GM23338 (cell line): ENCODE results near the gene ZNF333. TPM values are rescaled to one million over a fixed set of nuclear protein-coding genes. Genes with fewer than 3 reads are reported as not detected.

Source experiments
- ATAC-seq: fragments of 200-7000 bp; cut with Tn5 transposase; 3 replicates; pipeline ENCODE4 v1.9.1; 2020
- DNase-seq: peaks from one replicate; pipeline ENCODE4 v3.0.0-alpha.2; 2015; ENCODE audit warnings: low spot score
- H2AFZ ChIP-seq: fragments of 200-600 bp; sonication (generic); 2 replicates; pipeline ENCODE4 v1.8.0; 2016; ENCODE audit warnings: antibody characterized with exemption, mild to moderate bottlenecking, moderate library complexity
- H3F3A ChIP-seq: fragments of 200-600 bp; sonication (generic); replicated peaks from 2 replicates; pipeline ENCODE4 v1.8.0; 2017; ENCODE audit warnings: antibody characterized with exemption, mixed run types, low read depth
- H3K27ac ChIP-seq: fragments of 200-600 bp; sonication (generic); 2 replicates; pipeline ENCODE4 v1.6.1; 2016; ENCODE audit warnings: low read depth
- H3K27me3 ChIP-seq: fragments of 200-600 bp; sonication (generic); 2 replicates; pipeline ENCODE4 v1.8.0; 2016; ENCODE audit warnings: mild to moderate bottlenecking, mixed run types, moderate library complexity; ENCODE audit not compliant: insufficient read depth
- H3K36me3 ChIP-seq: fragments of 200-600 bp; sonication (generic); 2 replicates; pipeline ENCODE4 v1.8.0; 2016; ENCODE audit warnings: mild to moderate bottlenecking; ENCODE audit not compliant: insufficient read depth
- H3K4me1 ChIP-seq: fragments of 200-600 bp; sonication (generic); 2 replicates; pipeline ENCODE4 v1.8.0; 2016; ENCODE audit warnings: mild to moderate bottlenecking, moderate library complexity; ENCODE audit not compliant: insufficient read depth
- H3K4me2 ChIP-seq: fragments of 200-600 bp; sonication (generic); 2 replicates; pipeline ENCODE4 v1.7.1; 2017; ENCODE audit warnings: mixed run types
- H3K4me3 ChIP-seq: fragments of 200-600 bp; sonication (generic); 2 replicates; pipeline ENCODE4 v1.6.1; 2016; ENCODE audit warnings: mixed run types
- H3K79me2 ChIP-seq: fragments of 200-600 bp; sonication (generic); replicated peaks from 2 replicates; pipeline ENCODE4 v1.8.0; 2017; ENCODE audit warnings: mild to moderate bottlenecking; ENCODE audit not compliant: insufficient read depth
- H3K9me2 ChIP-seq: fragments of 200-600 bp; sonication (generic); 2 replicates; pipeline ENCODE4 v1.8.0; 2017; ENCODE audit not compliant: insufficient read depth
- H4K20me1 ChIP-seq: fragments of 200-600 bp; sonication (generic); replicated peaks from 2 replicates; pipeline ENCODE4 v1.8.0; 2017; ENCODE audit warnings: mild to moderate bottlenecking; ENCODE audit not compliant: insufficient read depth
- H3K27ac Mint-ChIP-seq: 2 replicates; pipeline ENCODE4 v1.8.0; 2020; ENCODE audit warnings: inconsistent platforms, mild to moderate bottlenecking, moderate library complexity, mixed read lengths
- H3K27me3 Mint-ChIP-seq: 3 replicates; pipeline ENCODE4 v1.8.0; 2022; ENCODE audit warnings: low read depth, mild to moderate bottlenecking, moderate library complexity, mixed read lengths, inconsistent platforms; ENCODE audit not compliant: insufficient read depth, poor library complexity
- H3K36me3 Mint-ChIP-seq: 3 replicates; pipeline ENCODE4 v1.8.0; 2021; ENCODE audit warnings: low read depth, mild to moderate bottlenecking, inconsistent platforms, moderate library complexity, mixed read lengths
- H3K4me1 Mint-ChIP-seq: 3 replicates; pipeline ENCODE4 v1.8.0; 2020; ENCODE audit warnings: mild to moderate bottlenecking, inconsistent platforms, mixed read lengths
- H3K4me3 Mint-ChIP-seq: 3 replicates; pipeline ENCODE4 v1.8.0; 2021; ENCODE audit warnings: moderate library complexity, mild to moderate bottlenecking, inconsistent platforms, mixed read lengths
- H3K9me3 Mint-ChIP-seq: 3 replicates; pipeline ENCODE4 v1.8.0; 2020; ENCODE audit warnings: moderate library complexity, mild to moderate bottlenecking, inconsistent platforms, mixed read lengths
- CREB1 ChIP-seq: fragments of 250-450 bp; sonication (Bioruptor Pico); IDR thresholded peaks from 2 replicates; pipeline ENCODE4 v1.5.0; 2020; ENCODE audit warnings: low read depth, mild to moderate bottlenecking, moderate library complexity
- EZH2 ChIP-seq: fragments of 200-600 bp; sonication (generic); IDR thresholded peaks from one replicate; pipeline ENCODE4 v1.8.0; 2017; ENCODE audit warnings: antibody characterized with exemption, mild to moderate bottlenecking, low read depth; ENCODE audit not compliant: unreplicated experiment
- EZH2phosphoT487 ChIP-seq: fragments of 200-600 bp; sonication (generic); IDR thresholded peaks from one replicate; pipeline ENCODE4 v1.8.1; 2018; ENCODE audit warnings: antibody characterized with exemption; ENCODE audit not compliant: unreplicated experiment
- JUNB ChIP-seq: IDR thresholded peaks from one replicate; pipeline ENCODE4 v1.6.1; 2016; ENCODE audit warnings: antibody characterized with exemption; ENCODE audit not compliant: unreplicated experiment
- NANOG ChIP-seq: IDR thresholded peaks from 2 replicates; pipeline ENCODE4 v1.6.1; 2016; ENCODE audit warnings: antibody characterized with exemption, borderline replicate concordance
- POLR2AphosphoS5 ChIP-seq: IDR thresholded peaks from 2 replicates; pipeline ENCODE4 v1.6.1; 2016; ENCODE audit warnings: antibody characterized with exemption, low read depth
- STAT1 ChIP-seq: IDR thresholded peaks from one replicate; pipeline ENCODE4 v1.6.1; 2016; ENCODE audit warnings: antibody characterized with exemption; ENCODE audit not compliant: unreplicated experiment
- ZNF114 ChIP-seq: fragments of 250-450 bp; sonication (Bioruptor Pico); IDR thresholded peaks from 2 replicates; pipeline ENCODE4 v1.5.0; 2020; ENCODE audit warnings: mild to moderate bottlenecking, moderate library complexity
- ZNF331 ChIP-seq: fragments of 250-450 bp; sonication (Bioruptor Pico); IDR thresholded peaks from 2 replicates; pipeline ENCODE4 v1.5.0; 2020; ENCODE audit warnings: low read depth, mild to moderate bottlenecking, moderate library complexity
- polyA plus RNA-seq: library from polyadenylated mRNA; unstranded; fragments of >200 nt; fragmentation: Nextera tagmentation; extraction: Ambion mirVana; gene quantifications from 2 replicates; pipeline ENCODE4 v1.2.1, GENCODE V29; 2016
- total RNA-seq: library from RNA; depleted of rRNA; stranded (reverse); fragments of >200 nt; shearing (Covaris generic); gene quantifications from 2 replicates; pipeline ENCODE4 v1.2.3, GENCODE V29; 2014
- TF ChIP-seq, protein P1 (sequence below), 2 experiments: fragments of 200-600 bp in 1 of 2; sonication (generic) in 1 of 2; conservative IDR thresholded peaks; 2 replicates each; pipeline versions ENCODE4 v1.5.1 to v1.6.1; 2016 to 2017; ENCODE audit warnings: antibody characterized with exemption in 2 of 2, low read depth in 2 of 2, mild to moderate bottlenecking in 2 of 2, moderate library complexity in 1 of 2
- TF ChIP-seq, protein P2 (sequence below): IDR thresholded peaks from one replicate; pipeline ENCODE4 v1.6.1; 2018; ENCODE audit warnings: antibody characterized with exemption; ENCODE audit not compliant: unreplicated experiment
- TF ChIP-seq, protein P3 (sequence below): fragments of 250-450 bp; sonication (Bioruptor Pico); IDR thresholded peaks from 2 replicates; pipeline ENCODE4 v1.5.0; 2020; ENCODE audit warnings: mild to moderate bottlenecking, moderate library complexity
- TF ChIP-seq, protein P4 (sequence below): IDR thresholded peaks from 2 replicates; pipeline ENCODE4 v1.6.1; 2016; ENCODE audit warnings: antibody characterized with exemption

The ZNF333 gene
- total and polyA plus RNA-seq, 2 experiments from 2014 or later = 7.2 to 21.6 TPM

DNA sequence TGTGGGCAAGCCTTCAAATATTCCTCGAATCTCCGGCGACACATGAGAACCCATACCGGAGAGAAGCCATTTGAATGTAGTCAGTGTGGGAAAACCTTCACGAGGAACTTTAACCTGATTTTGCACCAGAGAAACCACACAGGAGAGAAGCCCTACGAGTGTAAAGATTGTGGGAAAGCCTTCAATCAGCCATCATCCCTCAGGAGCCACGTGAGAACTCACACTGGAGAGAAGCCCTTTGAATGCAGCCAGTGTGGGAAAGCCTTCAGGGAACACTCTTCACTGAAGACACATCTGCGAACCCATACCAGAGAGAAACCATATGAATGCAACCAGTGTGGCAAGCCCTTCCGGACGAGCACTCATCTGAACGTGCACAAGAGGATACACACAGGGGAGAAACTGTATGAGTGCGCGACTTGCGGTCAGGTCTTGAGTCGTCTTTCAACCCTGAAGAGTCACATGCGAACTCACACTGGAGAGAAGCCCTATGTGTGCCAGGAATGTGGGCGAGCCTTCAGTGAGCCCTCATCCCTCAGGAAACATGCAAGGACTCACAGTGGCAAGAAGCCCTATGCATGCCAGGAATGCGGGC lies 28.8 kb downstream of the ZNF333 start:
- Histone ChIP-seq H3K4me3 (no peak overlapping the region), H3K79me2 (no peaks in the 10 kb centered on the region), H2AFZ (no peak overlapping the region), H3K9me2 (no peaks in the 10 kb centered on the region; the same call in 1 of the 2 replicates), H3K4me2 (no peak overlapping the region), H4K20me1 (no peaks in the 10 kb centered on the region), H3K36me3 (peaks cover 46% of the 10 kb centered on the region), H3K27me3 (no peaks in the 10 kb centered on the region), H3K27ac (no peak overlapping the region), H3F3A (no peaks in the 10 kb centered on the region), H3K4me1 (no peaks in the 10 kb centered on the region)
- TF ChIP-seq EZH2 (no peak), ZNF331 (CRISPR knock-in tag) (no peak), JUNB (no peak), CREB1 (CRISPR knock-in tag) (no peak), EZH2phosphoT487 (no peak), STAT1 (no peak), NANOG (no peak), POLR2AphosphoS5 (no peak), ZNF114 (no peak)
- TF ChIP-seq, protein P1, sequence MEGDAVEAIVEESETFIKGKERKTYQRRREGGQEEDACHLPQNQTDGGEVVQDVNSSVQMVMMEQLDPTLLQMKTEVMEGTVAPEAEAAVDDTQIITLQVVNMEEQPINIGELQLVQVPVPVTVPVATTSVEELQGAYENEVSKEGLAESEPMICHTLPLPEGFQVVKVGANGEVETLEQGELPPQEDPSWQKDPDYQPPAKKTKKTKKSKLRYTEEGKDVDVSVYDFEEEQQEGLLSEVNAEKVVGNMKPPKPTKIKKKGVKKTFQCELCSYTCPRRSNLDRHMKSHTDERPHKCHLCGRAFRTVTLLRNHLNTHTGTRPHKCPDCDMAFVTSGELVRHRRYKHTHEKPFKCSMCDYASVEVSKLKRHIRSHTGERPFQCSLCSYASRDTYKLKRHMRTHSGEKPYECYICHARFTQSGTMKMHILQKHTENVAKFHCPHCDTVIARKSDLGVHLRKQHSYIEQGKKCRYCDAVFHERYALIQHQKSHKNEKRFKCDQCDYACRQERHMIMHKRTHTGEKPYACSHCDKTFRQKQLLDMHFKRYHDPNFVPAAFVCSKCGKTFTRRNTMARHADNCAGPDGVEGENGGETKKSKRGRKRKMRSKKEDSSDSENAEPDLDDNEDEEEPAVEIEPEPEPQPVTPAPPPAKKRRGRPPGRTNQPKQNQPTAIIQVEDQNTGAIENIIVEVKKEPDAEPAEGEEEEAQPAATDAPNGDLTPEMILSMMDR (conservative IDR thresholded peaks at IDR 0.05; ENCODE audit: low read depth in 2 of 2) = no peak
- TF ChIP-seq, protein P2, sequence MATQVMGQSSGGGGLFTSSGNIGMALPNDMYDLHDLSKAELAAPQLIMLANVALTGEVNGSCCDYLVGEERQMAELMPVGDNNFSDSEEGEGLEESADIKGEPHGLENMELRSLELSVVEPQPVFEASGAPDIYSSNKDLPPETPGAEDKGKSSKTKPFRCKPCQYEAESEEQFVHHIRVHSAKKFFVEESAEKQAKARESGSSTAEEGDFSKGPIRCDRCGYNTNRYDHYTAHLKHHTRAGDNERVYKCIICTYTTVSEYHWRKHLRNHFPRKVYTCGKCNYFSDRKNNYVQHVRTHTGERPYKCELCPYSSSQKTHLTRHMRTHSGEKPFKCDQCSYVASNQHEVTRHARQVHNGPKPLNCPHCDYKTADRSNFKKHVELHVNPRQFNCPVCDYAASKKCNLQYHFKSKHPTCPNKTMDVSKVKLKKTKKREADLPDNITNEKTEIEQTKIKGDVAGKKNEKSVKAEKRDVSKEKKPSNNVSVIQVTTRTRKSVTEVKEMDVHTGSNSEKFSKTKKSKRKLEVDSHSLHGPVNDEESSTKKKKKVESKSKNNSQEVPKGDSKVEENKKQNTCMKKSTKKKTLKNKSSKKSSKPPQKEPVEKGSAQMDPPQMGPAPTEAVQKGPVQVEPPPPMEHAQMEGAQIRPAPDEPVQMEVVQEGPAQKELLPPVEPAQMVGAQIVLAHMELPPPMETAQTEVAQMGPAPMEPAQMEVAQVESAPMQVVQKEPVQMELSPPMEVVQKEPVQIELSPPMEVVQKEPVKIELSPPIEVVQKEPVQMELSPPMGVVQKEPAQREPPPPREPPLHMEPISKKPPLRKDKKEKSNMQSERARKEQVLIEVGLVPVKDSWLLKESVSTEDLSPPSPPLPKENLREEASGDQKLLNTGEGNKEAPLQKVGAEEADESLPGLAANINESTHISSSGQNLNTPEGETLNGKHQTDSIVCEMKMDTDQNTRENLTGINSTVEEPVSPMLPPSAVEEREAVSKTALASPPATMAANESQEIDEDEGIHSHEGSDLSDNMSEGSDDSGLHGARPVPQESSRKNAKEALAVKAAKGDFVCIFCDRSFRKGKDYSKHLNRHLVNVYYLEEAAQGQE = no peak
- TF ChIP-seq, protein P3, sequence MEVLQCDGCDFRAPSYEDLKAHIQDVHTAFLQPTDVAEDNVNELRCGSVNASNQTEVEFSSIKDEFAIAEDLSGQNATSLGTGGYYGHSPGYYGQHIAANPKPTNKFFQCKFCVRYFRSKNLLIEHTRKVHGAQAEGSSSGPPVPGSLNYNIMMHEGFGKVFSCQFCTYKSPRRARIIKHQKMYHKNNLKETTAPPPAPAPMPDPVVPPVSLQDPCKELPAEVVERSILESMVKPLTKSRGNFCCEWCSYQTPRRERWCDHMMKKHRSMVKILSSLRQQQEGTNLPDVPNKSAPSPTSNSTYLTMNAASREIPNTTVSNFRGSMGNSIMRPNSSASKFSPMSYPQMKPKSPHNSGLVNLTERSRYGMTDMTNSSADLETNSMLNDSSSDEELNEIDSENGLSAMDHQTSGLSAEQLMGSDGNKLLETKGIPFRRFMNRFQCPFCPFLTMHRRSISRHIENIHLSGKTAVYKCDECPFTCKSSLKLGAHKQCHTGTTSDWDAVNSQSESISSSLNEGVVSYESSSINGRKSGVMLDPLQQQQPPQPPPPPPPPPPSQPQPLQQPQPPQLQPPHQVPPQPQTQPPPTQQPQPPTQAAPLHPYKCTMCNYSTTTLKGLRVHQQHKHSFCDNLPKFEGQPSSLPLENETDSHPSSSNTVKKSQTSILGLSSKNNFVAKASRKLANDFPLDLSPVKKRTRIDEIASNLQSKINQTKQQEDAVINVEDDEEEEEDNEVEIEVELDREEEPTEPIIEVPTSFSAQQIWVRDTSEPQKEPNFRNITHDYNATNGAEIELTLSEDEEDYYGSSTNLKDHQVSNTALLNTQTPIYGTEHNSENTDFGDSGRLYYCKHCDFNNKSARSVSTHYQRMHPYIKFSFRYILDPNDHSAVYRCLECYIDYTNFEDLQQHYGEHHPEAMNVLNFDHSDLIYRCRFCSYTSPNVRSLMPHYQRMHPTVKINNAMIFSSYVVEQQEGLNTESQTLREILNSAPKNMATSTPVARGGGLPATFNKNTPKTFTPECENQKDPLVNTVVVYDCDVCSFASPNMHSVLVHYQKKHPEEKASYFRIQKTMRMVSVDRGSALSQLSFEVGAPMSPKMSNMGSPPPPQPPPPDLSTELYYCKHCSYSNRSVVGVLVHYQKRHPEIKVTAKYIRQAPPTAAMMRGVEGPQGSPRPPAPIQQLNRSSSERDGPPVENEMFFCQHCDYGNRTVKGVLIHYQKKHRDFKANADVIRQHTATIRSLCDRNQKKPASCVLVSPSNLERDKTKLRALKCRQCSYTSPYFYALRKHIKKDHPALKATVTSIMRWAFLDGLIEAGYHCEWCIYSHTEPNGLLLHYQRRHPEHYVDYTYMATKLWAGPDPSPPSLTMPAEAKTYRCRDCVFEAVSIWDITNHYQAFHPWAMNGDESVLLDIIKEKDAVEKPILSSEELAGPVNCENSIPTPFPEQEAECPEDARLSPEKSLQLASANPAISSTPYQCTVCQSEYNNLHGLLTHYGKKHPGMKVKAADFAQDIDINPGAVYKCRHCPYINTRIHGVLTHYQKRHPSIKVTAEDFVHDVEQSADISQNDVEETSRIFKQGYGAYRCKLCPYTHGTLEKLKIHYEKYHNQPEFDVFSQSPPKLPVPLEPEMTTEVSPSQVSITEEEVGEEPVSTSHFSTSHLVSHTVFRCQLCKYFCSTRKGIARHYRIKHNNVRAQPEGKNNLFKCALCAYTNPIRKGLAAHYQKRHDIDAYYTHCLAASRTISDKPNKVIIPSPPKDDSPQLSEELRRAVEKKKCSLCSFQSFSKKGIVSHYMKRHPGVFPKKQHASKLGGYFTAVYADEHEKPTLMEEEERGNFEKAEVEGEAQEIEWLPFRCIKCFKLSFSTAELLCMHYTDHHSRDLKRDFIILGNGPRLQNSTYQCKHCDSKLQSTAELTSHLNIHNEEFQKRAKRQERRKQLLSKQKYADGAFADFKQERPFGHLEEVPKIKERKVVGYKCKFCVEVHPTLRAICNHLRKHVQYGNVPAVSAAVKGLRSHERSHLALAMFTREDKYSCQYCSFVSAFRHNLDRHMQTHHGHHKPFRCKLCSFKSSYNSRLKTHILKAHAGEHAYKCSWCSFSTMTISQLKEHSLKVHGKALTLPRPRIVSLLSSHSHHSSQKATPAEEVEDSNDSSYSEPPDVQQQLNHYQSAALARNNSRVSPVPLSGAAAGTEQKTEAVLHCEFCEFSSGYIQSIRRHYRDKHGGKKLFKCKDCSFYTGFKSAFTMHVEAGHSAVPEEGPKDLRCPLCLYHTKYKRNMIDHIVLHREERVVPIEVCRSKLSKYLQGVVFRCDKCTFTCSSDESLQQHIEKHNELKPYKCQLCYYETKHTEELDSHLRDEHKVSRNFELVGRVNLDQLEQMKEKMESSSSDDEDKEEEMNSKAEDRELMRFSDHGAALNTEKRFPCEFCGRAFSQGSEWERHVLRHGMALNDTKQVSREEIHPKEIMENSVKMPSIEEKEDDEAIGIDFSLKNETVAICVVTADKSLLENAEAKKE = no peak
- TF ChIP-seq, protein P4, sequence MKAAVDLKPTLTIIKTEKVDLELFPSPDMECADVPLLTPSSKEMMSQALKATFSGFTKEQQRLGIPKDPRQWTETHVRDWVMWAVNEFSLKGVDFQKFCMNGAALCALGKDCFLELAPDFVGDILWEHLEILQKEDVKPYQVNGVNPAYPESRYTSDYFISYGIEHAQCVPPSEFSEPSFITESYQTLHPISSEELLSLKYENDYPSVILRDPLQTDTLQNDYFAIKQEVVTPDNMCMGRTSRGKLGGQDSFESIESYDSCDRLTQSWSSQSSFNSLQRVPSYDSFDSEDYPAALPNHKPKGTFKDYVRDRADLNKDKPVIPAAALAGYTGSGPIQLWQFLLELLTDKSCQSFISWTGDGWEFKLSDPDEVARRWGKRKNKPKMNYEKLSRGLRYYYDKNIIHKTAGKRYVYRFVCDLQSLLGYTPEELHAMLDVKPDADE = no peak
- DNase-seq (no peak), ATAC-seq (no peak)
- Mint-ChIP-seq H3K27me3 (peaks cover 6% of the 10 kb centered on the region), H3K9me3 (peaks cover 97% of the 10 kb centered on the region), H3K4me3 (no peak overlapping the region), H3K27ac (no peak overlapping the region), H3K36me3 (peaks cover 86% of the 10 kb centered on the region), H3K4me1 (no peaks in the 10 kb centered on the region)
